HFF-Myc (cell line): ENCODE data around the gene SETD4.
"Not testable (repeated sequence)": the region's sequence is repeated elsewhere in the genome, so short reads cannot be mapped to it uniquely, and the experiment has no call there.

ENCODE experiments used
- DNase-seq: peaks from one replicate; pipeline ENCODE4 v3.0.0-alpha.2; 2011; ENCODE audit warnings: low read depth; ENCODE audit errors: extremely low read depth
- H3K4me3 ChIP-seq: replicated peaks from 2 replicates; pipeline ENCODE4 v1.5.1; 2011; ENCODE audit warnings: low read depth, mild to moderate bottlenecking, control low read depth, low read length
- CTCF ChIP-seq: IDR thresholded peaks from 2 replicates; pipeline ENCODE4 v1.5.1; 2012; ENCODE audit warnings: mild to moderate bottlenecking, low read depth, low read length, control low read depth; ENCODE audit errors: missing control alignments

The SETD4 gene

GRCh38 chr21:36077758-36078157 is 17.4 kb upstream of the SETD4 start:
- H3K4me3 ChIP-seq, result no peak overlapping the region
- TF ChIP-seq CTCF, result no peak
- DNase-seq, result no peak

- H3K4me3 ChIP-seq, result no peak overlapping the region
- DNase-seq, result no peak
- no peak for TF ChIP-seq CTCF
Observed at GRCh38 chr21:36076878-36077655, 16.7 kb upstream of the SETD4 start.

- no peak overlapping the region for H3K4me3 ChIP-seq
- no peak for TF ChIP-seq CTCF
- DNase-seq, result no peak
Observed at GRCh38 chr21:36075953-36076352, 15.6 kb upstream of the SETD4 start.

- TF ChIP-seq CTCF, result no peak
- H3K4me3 ChIP-seq, result no peak overlapping the region
- DNase-seq, result no peak
Observed at GRCh38 chr21:36075171-36075570, 14.8 kb upstream of the SETD4 start.

GRCh38 chr21:36073911-36074310 is 13.6 kb upstream of the SETD4 start:
- H3K4me3 ChIP-seq, DNase-seq: not testable (repeated sequence)

GRCh38 chr21:36073181-36073580 is 12.9 kb upstream of the SETD4 start:
- DNase-seq, result no peak
- no peak for TF ChIP-seq CTCF
- no peak overlapping the region for H3K4me3 ChIP-seq

- H3K4me3 ChIP-seq, result peak overlapping the region; percentile 12; the same call in 1 of the 2 replicates
- no peak for TF ChIP-seq CTCF
- no peak for DNase-seq
Observed at GRCh38 chr21:36072453-36073162, 12.3 kb upstream of the SETD4 start.
